Uterus (tissue), 2 donors: Measurements from ENCODE around the gene TLE5.

Source experiments
- POLR2A ChIP-seq, 2 donors: fragments of 450-650 bp; IDR thresholded peaks; one replicate each; pipeline ENCODE4 v1.6.1; 2016; ENCODE audit warnings: antibody characterized with exemption in 2 of 2, mild to moderate bottlenecking in 1 of 2, moderate library complexity in 1 of 2
- TF ChIP-seq, protein P1 (sequence below), 4 experiments: fragments of 200-600 bp in 2 of 4; fragments of 450-650 bp in 2 of 4; sonication (generic) in 2 of 4; IDR thresholded peaks; one replicate each; pipeline ENCODE4 v1.5.1; 2016 to 2019; ENCODE audit warnings: antibody characterized with exemption in 4 of 4, mild to moderate bottlenecking in 2 of 4, moderate library complexity in 1 of 4

DNA sequence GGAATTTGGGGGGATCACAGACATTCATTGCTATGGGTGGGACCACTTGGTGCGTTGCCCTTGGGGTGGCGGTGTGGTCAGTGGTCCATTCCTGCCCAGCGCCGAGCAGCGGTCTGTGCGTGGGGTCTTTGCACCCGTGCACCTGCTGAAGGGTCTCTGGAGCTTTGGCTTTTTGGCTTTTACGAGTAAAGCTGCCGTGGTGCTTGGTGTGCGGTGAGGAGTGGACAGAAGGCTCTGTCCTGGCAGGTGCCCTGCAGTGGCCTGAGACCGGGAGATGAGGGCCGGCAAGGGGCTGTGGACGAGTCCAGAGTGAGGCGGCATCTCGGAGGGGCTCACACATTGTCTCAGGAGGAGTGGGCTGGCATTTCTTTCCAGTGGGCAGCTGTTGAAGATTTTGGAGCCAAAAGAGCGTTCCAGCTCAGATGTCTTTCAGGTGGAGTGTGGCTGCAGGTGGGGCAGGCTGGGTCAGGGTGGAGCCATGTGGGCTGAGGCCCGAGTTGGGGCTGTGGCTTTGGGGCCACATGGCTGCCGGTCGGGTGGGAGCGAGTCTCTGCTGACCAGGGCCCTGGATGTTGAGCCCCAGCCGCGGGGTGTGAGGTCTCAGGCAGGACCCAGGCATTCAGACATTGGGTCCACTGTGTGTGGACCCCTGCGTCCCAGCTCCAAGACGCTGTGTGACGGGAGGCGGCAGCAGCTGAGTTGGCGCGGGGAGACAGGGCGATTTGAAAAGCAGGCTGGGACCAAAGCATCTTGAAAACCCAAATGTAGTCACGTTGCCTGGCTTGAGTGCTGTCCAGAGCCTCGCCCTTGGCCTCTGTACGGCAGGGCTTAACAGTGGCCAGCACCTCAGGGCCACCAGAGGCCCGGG is 43.6 kb upstream of the TLE5 start:
- TF ChIP-seq POLR2A (IDR thresholded peaks at IDR 0.05), result no peak
- TF ChIP-seq, protein P1, sequence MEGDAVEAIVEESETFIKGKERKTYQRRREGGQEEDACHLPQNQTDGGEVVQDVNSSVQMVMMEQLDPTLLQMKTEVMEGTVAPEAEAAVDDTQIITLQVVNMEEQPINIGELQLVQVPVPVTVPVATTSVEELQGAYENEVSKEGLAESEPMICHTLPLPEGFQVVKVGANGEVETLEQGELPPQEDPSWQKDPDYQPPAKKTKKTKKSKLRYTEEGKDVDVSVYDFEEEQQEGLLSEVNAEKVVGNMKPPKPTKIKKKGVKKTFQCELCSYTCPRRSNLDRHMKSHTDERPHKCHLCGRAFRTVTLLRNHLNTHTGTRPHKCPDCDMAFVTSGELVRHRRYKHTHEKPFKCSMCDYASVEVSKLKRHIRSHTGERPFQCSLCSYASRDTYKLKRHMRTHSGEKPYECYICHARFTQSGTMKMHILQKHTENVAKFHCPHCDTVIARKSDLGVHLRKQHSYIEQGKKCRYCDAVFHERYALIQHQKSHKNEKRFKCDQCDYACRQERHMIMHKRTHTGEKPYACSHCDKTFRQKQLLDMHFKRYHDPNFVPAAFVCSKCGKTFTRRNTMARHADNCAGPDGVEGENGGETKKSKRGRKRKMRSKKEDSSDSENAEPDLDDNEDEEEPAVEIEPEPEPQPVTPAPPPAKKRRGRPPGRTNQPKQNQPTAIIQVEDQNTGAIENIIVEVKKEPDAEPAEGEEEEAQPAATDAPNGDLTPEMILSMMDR (IDR thresholded peaks at IDR 0.05), result no peak
